ENCODE measurements around the gene MYEOV. TPM values are rescaled to one million over a fixed set of nuclear protein-coding genes. Genes with fewer than 3 reads are reported as not detected.

The MYEOV gene
- total RNA-seq, 1 donor: 7.0 TPM

- no peak for DNase-seq (ENCODE audit: low read depth)
- TF ChIP-seq, protein P1, sequence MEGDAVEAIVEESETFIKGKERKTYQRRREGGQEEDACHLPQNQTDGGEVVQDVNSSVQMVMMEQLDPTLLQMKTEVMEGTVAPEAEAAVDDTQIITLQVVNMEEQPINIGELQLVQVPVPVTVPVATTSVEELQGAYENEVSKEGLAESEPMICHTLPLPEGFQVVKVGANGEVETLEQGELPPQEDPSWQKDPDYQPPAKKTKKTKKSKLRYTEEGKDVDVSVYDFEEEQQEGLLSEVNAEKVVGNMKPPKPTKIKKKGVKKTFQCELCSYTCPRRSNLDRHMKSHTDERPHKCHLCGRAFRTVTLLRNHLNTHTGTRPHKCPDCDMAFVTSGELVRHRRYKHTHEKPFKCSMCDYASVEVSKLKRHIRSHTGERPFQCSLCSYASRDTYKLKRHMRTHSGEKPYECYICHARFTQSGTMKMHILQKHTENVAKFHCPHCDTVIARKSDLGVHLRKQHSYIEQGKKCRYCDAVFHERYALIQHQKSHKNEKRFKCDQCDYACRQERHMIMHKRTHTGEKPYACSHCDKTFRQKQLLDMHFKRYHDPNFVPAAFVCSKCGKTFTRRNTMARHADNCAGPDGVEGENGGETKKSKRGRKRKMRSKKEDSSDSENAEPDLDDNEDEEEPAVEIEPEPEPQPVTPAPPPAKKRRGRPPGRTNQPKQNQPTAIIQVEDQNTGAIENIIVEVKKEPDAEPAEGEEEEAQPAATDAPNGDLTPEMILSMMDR (IDR thresholded peaks at IDR 0.05; ENCODE audit: insufficient read depth, low read length): no peak
- no peak overlapping the region for H3K4me3 ChIP-seq (ENCODE audit: low read depth, low read length)
Observed at GRCh38 chr11:69308491-69308911, 14.5 kb downstream of the MYEOV start.

- H3K4me3 ChIP-seq (ENCODE audit: low read depth, low read length): no peak overlapping the region
- DNase-seq (ENCODE audit: low read depth): no peak
Observed at GRCh38 chr11:69308936-69309615, 15.1 kb downstream of the MYEOV start.

DNA sequence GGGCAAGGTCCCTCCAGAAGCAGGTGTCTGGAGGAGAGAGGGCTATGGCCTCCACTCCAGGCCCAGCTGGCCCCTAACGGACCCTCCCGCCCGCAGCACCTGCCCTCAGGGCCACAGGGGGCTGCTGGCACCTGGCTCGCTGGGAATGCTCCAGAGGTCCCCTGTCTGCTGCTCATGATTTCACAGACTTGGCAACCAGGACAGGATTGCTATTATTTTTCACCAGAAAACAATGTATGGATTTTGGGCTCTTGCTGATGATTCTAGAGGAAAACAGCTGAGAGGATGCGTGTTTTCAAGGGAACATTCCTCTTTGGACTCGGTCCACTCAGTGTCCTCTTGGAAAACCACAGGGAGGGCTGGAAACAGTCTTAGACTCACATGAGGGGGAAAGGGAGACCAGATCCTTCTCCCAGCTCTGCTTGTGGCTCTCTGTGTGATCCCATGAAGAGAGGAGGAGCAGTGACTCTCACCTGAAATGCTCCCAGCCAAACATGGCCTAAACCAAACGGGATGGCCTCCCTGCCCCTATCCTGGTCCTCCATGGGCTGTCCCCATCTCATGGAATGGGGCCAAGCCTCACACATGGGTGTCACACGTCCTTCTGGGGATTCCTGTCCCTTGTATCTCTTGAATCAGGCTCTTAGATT is 15.8 kb downstream of the MYEOV start:
- TF ChIP-seq, protein P1 (IDR thresholded peaks at IDR 0.05; ENCODE audit: insufficient read depth, low read length): no peak
- DNase-seq (ENCODE audit: low read depth): peak; percentile 53
- no peak overlapping the region for H3K4me3 ChIP-seq (ENCODE audit: low read depth, low read length)

More at GRCh38 chr11:69308936-69309615, 15.1 kb downstream of the MYEOV start:
- TF ChIP-seq, protein P1 (IDR thresholded peaks at IDR 0.05; ENCODE audit: insufficient read depth, low read length): no peak

GRCh38 chr11:69310351-69310750 is 16.4 kb downstream of the MYEOV start:
- no peak overlapping the region for H3K4me3 ChIP-seq (ENCODE audit: low read depth, low read length)
- TF ChIP-seq, protein P1 (IDR thresholded peaks at IDR 0.05; ENCODE audit: insufficient read depth, low read length): no peak
- no peak for DNase-seq (ENCODE audit: low read depth)

DNA sequence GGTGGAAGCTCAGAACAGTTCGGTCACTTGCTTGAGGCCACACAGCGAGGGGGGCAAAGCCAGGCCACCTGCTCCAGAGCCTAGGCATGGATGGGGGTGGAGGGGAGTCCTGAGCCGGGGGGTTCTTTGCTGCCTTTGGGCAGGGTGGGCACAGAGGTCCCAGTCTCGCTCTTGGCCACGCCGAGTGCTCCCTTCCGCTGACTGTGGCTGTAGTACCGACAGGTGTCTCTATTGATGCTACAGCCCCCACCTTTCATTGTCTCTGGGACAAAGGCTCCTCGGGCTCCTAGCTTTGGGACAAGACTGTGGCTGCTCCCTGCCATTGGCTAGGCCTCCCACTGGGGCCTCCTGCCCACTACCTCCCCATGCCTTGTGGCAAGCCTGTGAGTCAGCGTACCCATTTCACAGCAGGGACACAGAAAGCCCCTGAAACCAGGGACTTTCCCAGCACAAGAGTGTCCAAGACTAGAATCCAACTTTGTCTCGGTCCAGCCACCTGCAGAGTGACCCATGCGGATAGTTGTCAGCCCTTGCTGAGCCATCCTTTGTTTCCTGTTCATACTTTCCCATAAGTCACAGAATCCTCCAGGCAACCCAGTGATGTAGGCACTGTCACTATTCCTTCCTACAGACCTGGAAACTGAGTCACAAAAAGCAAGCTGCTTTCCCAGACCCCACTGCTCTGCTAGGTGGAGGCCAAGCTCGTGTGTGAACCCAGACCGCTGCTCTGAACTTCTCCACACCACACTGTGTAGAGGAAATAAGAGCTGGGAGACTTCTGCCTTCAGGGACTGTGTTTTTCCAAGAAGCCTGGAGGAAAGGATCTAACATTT is 17.2 kb downstream of the MYEOV start:
- no peak overlapping the region for H3K4me3 ChIP-seq (ENCODE audit: low read depth, low read length)
- TF ChIP-seq, protein P1 (IDR thresholded peaks at IDR 0.05; ENCODE audit: insufficient read depth, low read length): no peak
- DNase-seq (ENCODE audit: low read depth): no peak

DNA sequence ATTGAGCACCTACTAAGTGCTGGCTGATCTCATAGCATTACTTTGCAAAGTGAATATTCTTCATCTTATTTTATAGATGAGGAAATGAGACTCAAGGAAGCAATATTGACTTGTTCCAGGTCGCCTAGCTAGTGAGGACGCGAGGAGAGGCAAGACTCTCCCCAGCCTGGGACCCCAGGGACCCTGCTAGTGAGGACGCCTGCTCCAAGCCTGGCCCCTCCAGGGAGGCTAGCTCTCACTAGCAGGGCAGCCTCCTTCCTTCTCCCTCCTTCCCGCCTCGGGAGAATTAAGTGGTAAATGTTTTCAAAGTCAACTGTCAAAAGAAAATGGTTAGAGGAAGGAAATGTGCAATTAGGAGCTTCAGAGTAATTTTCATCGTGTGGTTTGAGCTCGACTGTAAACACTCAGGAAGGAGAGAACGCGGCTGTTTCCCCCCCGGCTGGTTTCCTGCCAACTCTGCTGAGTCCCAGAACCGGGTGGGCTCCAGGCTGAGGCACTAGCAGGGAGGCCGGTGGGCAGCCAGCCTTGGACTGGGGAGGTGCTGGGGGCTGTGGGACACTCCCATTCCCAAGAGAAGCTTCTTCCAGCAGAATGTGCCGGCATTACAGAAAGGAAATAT is 17.9 kb downstream of the MYEOV start:
- no peak overlapping the region for H3K4me3 ChIP-seq (ENCODE audit: low read depth, low read length)
- TF ChIP-seq, protein P1 (IDR thresholded peaks at IDR 0.05; ENCODE audit: insufficient read depth, low read length): no peak

More for the DNA sequence above, 17.9 kb downstream of the MYEOV start:
- DNase-seq (ENCODE audit: low read depth): no peak
